CD14-positive monocyte (primary cell): ENCODE results near the gene PPID. TPM values are rescaled to one million over a fixed set of nuclear protein-coding genes. Genes with fewer than 3 reads are reported as not detected.

ENCODE experiments used
- DNase-seq, 3 donors: peaks; one replicate each; pipeline ENCODE4 v3.0.0-alpha.2; 2011 to 2022
- H2AFZ ChIP-seq: 2 replicates; pipeline ENCODE4 v1.6.0; 2012; ENCODE audit warnings: mild to moderate bottlenecking, low read depth, low read length, inconsistent platforms; ENCODE audit not compliant: insufficient read depth, poor library complexity, severe bottlenecking
- H3K27ac ChIP-seq, 2 donors: 1 replicate in 1 of 2; 2 replicates in 1 of 2; pipeline ENCODE4 v1.5.1; 2012 to 2013; ENCODE audit warnings: low read length in 2 of 2, control low read depth in 1 of 2, inconsistent platforms in 1 of 2, low read depth in 1 of 2, mild to moderate bottlenecking in 1 of 2
- H3K27me3 ChIP-seq, 2 donors: one replicate each; pipeline versions ENCODE4 v1.6.0 to v1.6.1; 2011 to 2013; ENCODE audit warnings: low read length in 2 of 2; ENCODE audit not compliant: control insufficient read depth in 2 of 2, insufficient read depth in 2 of 2
- H3K36me3 ChIP-seq, 2 donors: replicated peaks in 1 of 2; 1 replicate in 1 of 2; 2 replicates in 1 of 2; pipeline versions ENCODE4 v1.5.1 to v1.6.1; 2012 to 2013; ENCODE audit warnings: low read length in 2 of 2, control low read depth in 1 of 2, inconsistent platforms in 1 of 2, mild to moderate bottlenecking in 1 of 2; ENCODE audit not compliant: insufficient read depth in 2 of 2, control insufficient read depth in 1 of 2
- H3K4me1 ChIP-seq, 2 donors: 1 replicate in 1 of 2; 2 replicates in 1 of 2; pipeline versions ENCODE4 v1.5.1 to v1.6.1; 2012 to 2013; ENCODE audit warnings: low read length in 2 of 2, control low read depth in 1 of 2, inconsistent platforms in 1 of 2, mild to moderate bottlenecking in 1 of 2, moderate library complexity in 1 of 2; ENCODE audit not compliant: insufficient read depth in 2 of 2, control insufficient read depth in 1 of 2
- H3K4me2 ChIP-seq: replicated peaks from 2 replicates; pipeline ENCODE3; 2012; ENCODE audit warnings: low read length, moderate library complexity, mild to moderate bottlenecking; ENCODE audit not compliant: poor library complexity, severe bottlenecking; ENCODE audit errors: extremely low read depth
- H3K4me3 ChIP-seq, 3 experiments: fragments of 200-600 bp in 1 of 3; sonication (generic) in 1 of 3; replicated peaks in 1 of 3; 1 replicate in 2 of 3; 2 replicates in 1 of 3; pipeline ENCODE4 v1.5.1; 2011 to 2013; ENCODE audit warnings: low read length in 3 of 3, mild to moderate bottlenecking in 3 of 3, control low read depth in 2 of 3, low read depth in 2 of 3, inconsistent platforms in 1 of 3, moderate library complexity in 1 of 3
- H3K79me2 ChIP-seq: 2 replicates; pipeline ENCODE4 v1.6.0; 2012; ENCODE audit warnings: mild to moderate bottlenecking, control low read depth, inconsistent platforms, low read length, moderate library complexity; ENCODE audit not compliant: insufficient read depth
- H3K9ac ChIP-seq: 2 replicates; pipeline ENCODE4 v1.6.0; 2017; ENCODE audit warnings: low read length, mild to moderate bottlenecking; ENCODE audit not compliant: insufficient read depth, poor library complexity, severe bottlenecking
- H3K9me3 ChIP-seq, 2 donors: replicated peaks in 1 of 2; 1 replicate in 1 of 2; 2 replicates in 1 of 2; pipeline versions ENCODE4 v1.5.1 to v1.6.1; 2012 to 2013; ENCODE audit warnings: low read length in 2 of 2, control low read depth in 1 of 2; ENCODE audit not compliant: control insufficient read depth in 1 of 2, insufficient read depth in 1 of 2
- H4K20me1 ChIP-seq: 2 replicates; pipeline ENCODE4 v1.6.0; 2012; ENCODE audit warnings: mild to moderate bottlenecking, low read length, control low read depth, moderate library complexity; ENCODE audit not compliant: insufficient read depth
- H3K27ac Mint-ChIP-seq, 7 donors: one replicate each; pipeline ENCODE4 v1.8.0; 2020; ENCODE audit warnings: mild to moderate bottlenecking in 7 of 7, mixed read lengths in 7 of 7, moderate library complexity in 6 of 7, inconsistent platforms in 2 of 7
- H3K27me3 Mint-ChIP-seq, 3 donors: one replicate each; pipeline ENCODE4 v1.8.0; 2021 to 2022; ENCODE audit warnings: low read depth in 3 of 3, mild to moderate bottlenecking in 3 of 3, mixed read lengths in 3 of 3, moderate library complexity in 3 of 3, inconsistent platforms in 1 of 3
- H3K36me3 Mint-ChIP-seq, 2 donors: one replicate each; pipeline ENCODE4 v1.8.0; 2020; ENCODE audit warnings: mixed read lengths in 2 of 2, inconsistent platforms in 1 of 2, mild to moderate bottlenecking in 1 of 2
- H3K4me1 Mint-ChIP-seq: one replicate; pipeline ENCODE4 v1.8.0; 2020; ENCODE audit warnings: mild to moderate bottlenecking, mixed read lengths
- H3K4me3 Mint-ChIP-seq, 2 donors: one replicate each; pipeline ENCODE4 v1.8.0; 2020; ENCODE audit warnings: mild to moderate bottlenecking in 2 of 2, mixed read lengths in 2 of 2, moderate library complexity in 1 of 2
- H3K9me3 Mint-ChIP-seq, 7 donors: one replicate each; pipeline ENCODE4 v1.8.0; 2020 to 2022; ENCODE audit warnings: mixed read lengths in 7 of 7, mild to moderate bottlenecking in 6 of 7, moderate library complexity in 6 of 7, inconsistent platforms in 2 of 7
- CTCF ChIP-seq: fragments of 200-600 bp; IDR thresholded peaks from one replicate; pipeline ENCODE4 v1.8.0; 2022; ENCODE audit warnings: antibody characterized with exemption, mild to moderate bottlenecking
- WGBS: methylation state at CpG from one replicate; pipeline ENCODE4 v1.1.5; 2013; ENCODE audit warnings: missing lambda C conversion rate; ENCODE audit not compliant: insufficient coverage; 5-methylcytosine and 5-hydroxymethylcytosine counted together
- intact Hi-C, 2 donors: fragments of 100-400 bp; cut with micrococcal nuclease; formaldehyde crosslinking; loops; one replicate each; pipeline versions ENCODE4 v1.15.0 to v1.15.1; 2023
- polyA plus RNA-seq, 3 donors: library from polyadenylated mRNA; depleted of rRNA in 1 of 3; unstranded in 2 of 3; stranded (reverse) in 1 of 3; fragments of 300-500 nt in 2 of 3; fragments of >200 nt in 1 of 3; fragmentation: Illumina TruSeq in 2 of 3; gene quantifications; 1 replicate in 2 of 3; 2 replicates in 1 of 3; pipeline ENCODE4 v1.2.3, GENCODE V29; 2012 to 2021

The PPID gene
- polyA plus RNA-seq, 3 donors = 11.0 to 30.5 (median 18.1) TPM

- no peak for DNase-seq
- intact Hi-C loops = loop anchor here in 1 of 2 donors (10.0 kb wide), 1 partner anchor 49 kb away; the partner anchor contains the start of gene PPID
- no peak overlapping the region for H3K27ac ChIP-seq
- H2AFZ ChIP-seq = no peak overlapping the region
- peaks cover 0 to 17% of the 10 kb centered on the region in 2 donors for H3K36me3 ChIP-seq
- peaks cover 15% of the 10 kb centered on the region for H3K4me1 Mint-ChIP-seq
- no peak for TF ChIP-seq CTCF
- peaks cover 45% of the 10 kb centered on the region for H3K79me2 ChIP-seq
- no peak overlapping the region for H3K9ac ChIP-seq
- H3K9me3 Mint-ChIP-seq = no peaks in the 10 kb centered on the region
- H4K20me1 ChIP-seq = no peaks in the 10 kb centered on the region
- no peak overlapping the region for H3K4me3 Mint-ChIP-seq
- H3K4me2 ChIP-seq = no peak overlapping the region
- H3K36me3 Mint-ChIP-seq = peaks cover 9 to 20% of the 10 kb centered on the region in 2 donors
- H3K4me3 ChIP-seq = no peak overlapping the region
- H3K27me3 Mint-ChIP-seq = no peaks in the 10 kb centered on the region
- H3K9me3 ChIP-seq = no peaks in the 10 kb centered on the region
- H3K27me3 ChIP-seq = no peaks in the 10 kb centered on the region
- 97% methylated on average over 3 of the region's 5 CpGs for WGBS
- H3K4me1 ChIP-seq = peaks cover 9 to 14% of the 10 kb centered on the region in 2 donors
- H3K27ac Mint-ChIP-seq = peak overlapping the region in 1 of 7 donors; percentile 16
These were observed 47.1 kb downstream of the PPID start for GRCh38 chr4:158676076-158676475.

DNA sequence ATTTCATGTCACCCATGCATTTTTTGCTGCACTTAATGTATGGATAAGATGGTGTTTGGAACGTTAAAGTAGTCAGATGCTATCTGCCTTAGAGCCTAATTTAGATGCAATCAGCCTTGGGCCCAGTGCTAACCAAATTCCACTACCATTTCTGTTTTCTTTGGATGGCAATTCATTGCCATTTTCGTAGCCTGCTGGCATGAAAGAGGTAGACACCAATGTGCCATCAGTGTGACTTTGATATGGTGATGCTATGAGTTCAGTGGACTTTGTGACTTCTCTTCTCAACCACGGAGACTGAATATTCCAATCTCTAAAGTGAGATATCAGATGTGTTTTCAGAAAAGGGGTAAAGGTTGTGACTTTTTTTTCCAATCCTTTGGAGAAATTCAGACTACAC lies 49.6 kb downstream of the PPID start:
- no peaks in the 10 kb centered on the region for H3K27me3 ChIP-seq
- H4K20me1 ChIP-seq = no peaks in the 10 kb centered on the region
- Mint-ChIP-seq H3K36me3 (peaks cover 0 to 8% of the 10 kb centered on the region in 2 donors), H3K27ac (peak overlapping the region in 1 of 7 donors; percentile 10), H3K9me3 (no peaks in the 10 kb centered on the region), H3K4me3 (no peak overlapping the region), H3K27me3 (no peaks in the 10 kb centered on the region), H3K4me1 (peaks cover 26% of the 10 kb centered on the region)
- no CpG with 5 or more reads among the region's 3 CpGs for WGBS
- H3K4me1 ChIP-seq = peaks cover 17 to 26% of the 10 kb centered on the region in 2 donors
- no peak overlapping the region for H3K9ac ChIP-seq
- TF ChIP-seq CTCF = no peak
- H3K79me2 ChIP-seq = peaks cover 69% of the 10 kb centered on the region
- no peak overlapping the region for H3K4me2 ChIP-seq
- H3K36me3 ChIP-seq = peaks cover 0 to 6% of the 10 kb centered on the region in 2 donors
- H3K27ac ChIP-seq = no peak overlapping the region
- no peak overlapping the region for H3K4me3 ChIP-seq
- H3K9me3 ChIP-seq = no peaks in the 10 kb centered on the region
- no peak overlapping the region for H2AFZ ChIP-seq
- intact Hi-C loops = loop anchor here (5.0 to 10.0 kb wide), 2 partner anchors 44 to 51 kb away; partner anchors contain the start of gene PPID (in 1 of the 2)
- DNase-seq = no peak
